GM18861 (cell line): Measurements from ENCODE around the gene KRTAP9-7.
"Not testable (repeated sequence)": the region's sequence is repeated elsewhere in the genome, so short reads cannot be mapped to it uniquely, and the experiment has no call there.

Experiments used
- ATAC-seq: cut with Tn5 transposase; IDR thresholded peaks from one replicate; pipeline ENCODE4 v1.9.1; 2021; ENCODE audit not compliant: unreplicated experiment

The KRTAP9-7 gene, protein sequence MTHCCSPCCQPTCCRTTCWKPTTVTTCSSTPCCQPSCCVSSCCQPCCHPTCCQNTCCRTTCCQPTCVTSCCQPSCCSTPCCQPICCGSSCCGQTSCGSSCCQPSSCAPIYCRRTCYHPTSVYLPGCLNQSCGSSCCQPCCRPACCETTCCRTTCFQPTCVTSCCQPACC

DNA sequence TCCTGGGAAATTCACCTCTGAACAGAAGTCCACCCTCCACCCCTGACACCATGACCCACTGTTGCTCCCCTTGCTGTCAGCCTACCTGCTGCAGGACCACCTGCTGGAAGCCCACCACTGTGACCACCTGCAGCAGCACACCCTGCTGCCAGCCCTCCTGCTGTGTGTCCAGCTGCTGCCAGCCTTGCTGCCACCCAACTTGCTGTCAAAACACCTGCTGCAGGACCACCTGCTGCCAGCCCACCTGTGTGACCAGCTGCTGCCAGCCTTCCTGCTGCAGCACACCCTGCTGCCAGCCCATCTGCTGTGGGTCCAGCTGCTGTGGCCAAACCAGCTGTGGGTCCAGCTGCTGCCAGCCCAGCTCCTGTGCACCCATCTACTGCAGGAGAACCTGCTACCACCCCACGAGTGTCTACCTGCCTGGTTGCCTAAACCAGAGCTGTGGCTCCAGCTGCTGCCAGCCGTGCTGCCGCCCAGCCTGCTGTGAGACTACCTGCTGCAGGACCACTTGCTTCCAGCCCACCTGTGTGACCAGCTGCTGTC lies at the start of gene KRTAP9-7:
TSS of gene KRTAP9-7 (plus strand) at position 51 of the 543 bp plus-strand sequence. CDS start at position 51, 0 bp downstream.
- not testable (repeated sequence) for ATAC-seq

DNA sequence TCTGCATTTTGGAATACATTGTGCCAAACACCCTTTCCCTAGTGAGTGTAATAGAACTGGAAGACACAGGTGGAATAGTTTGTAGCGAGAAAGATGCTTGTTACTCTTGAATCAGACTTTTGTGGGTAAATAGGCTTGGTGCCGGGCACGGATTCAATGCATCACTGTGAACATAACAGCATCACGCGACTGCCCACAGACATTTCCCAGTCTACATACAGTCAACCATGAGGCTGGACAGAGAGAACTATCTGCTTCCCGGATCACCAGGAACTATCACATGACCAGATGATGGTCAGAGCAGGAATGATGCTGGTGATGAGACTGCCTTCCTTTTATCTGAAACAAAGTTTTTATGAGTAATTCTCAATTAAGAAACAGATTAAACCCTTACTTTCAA lies 49.4 kb upstream of the KRTAP9-7 start:
- no peak for ATAC-seq

DNA sequence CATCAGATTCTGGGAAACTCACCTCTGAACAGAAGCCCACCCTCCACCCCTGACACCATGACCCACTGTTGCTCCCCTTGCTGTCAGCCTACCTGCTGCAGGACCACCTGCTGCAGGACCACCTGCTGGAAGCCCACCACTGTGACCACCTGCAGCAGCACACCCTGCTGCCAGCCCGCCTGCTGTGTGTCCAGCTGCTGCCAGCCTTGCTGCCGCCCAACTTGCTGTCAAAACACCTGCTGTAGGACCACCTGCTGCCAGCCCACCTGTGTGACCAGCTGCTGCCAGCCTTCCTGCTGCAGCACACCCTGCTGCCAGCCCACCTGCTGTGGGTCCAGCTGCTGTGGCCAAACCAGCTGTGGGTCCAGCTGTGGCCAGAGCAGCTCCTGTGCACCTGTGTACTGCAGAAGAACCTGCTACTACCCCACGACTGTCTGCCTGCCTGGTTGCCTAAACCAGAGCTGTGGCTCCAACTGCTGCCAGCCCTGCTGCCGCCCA lies 48.9 kb upstream of the KRTAP9-7 start, which contains the start of gene KRTAP9-2:
TSS of gene KRTAP9-2 (plus strand) at position 51 of the 498 bp plus-strand sequence. CDS start at position 58, 7 bp downstream.
- not testable (repeated sequence) for ATAC-seq

DNA sequence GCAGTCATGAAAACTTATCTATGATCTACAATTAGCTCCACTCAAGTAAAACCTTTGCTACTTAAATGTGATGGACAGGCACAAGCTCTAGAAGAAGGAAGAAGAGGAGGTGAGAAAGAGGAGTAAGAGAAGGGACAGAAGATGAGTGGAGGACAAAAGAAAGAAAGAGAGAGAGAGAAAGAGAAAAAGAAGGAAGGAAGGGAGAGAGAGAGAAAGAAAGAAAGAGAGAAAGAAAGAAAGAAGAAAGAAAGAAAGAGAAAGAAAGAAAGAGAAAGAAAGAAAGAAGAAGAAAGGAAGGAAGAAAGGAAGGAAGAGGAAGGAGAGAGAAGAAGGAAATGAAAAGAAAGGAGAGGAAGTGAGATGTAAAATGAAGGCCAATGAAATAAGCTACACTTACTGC lies 45.4 kb upstream of the KRTAP9-7 start:
- no peak for ATAC-seq

DNA sequence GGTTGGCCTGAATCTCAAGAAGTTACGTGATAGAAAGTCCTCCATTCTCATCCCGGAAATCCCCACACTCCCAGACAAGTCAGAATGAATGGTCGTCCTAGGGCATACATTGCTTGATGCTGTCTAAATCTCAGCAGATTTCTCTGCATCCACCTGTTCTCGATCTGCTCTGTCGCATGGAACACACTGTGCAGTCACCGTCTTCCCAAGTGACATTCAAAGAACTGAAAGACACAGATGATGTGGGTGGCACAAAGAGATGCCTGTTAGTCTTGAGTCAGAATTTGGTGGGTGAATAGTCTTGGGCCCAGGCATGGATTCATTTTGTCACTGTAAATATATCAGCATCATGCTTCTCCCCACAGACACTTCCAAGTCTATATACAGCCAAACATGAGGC lies 43.8 kb upstream of the KRTAP9-7 start:
- no peak for ATAC-seq

DNA sequence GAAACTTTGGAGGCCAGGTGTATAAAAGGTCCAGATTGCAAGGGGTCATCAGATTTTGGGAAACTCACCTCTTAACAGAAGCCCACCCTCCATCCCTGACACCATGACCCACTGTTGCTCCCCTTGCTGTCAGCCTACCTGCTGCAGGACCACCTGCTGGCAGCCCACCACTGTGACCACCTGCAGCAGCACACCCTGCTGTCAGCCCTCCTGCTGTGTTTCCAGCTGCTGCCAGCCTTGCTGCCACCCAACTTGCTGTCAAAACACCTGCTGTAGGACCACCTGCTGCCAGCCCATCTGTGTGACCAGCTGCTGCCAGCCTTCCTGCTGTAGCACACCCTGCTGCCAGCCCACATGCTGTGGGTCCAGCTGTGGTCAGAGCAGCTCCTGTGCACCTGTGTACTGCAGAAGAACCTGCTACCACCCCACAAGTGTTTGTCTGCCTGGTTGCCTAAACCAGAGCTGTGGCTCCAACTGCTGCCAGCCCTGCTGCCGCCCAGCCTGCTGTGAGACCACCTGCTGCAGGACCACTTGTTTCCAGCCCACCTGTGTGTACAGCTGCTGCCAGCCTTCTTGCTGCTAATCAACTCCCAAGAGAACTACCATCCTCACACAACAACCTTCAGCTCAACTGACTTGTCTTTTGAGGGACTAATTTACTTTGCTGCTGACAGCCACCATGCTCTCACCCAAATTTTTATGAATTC lies 42.9 kb upstream of the KRTAP9-7 start, which contains the start of gene KRTAP9-3:
TSS of gene KRTAP9-3 (plus strand) at position 51 of the 707 bp plus-strand sequence. CDS start at position 104, 53 bp downstream.
- ATAC-seq: not testable (repeated sequence)

DNA sequence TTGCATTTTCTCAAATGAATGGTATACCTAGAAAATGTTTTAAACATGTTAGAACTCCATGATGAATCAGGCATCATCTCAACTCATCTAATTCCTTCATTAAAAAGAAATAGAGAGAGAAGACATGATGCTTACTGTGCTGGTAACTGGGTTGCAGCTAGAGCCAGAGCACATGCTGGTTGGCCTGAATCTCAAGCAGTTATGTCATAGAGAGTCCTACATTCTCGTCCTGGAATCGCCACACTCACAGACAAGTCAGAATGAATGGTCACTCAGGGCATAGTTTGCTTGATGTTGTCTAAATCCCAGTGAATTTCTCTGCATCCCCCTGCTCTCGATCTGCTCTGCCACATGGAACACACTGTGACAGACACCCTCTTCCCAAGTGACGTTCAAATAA lies 38.4 kb upstream of the KRTAP9-7 start:
- not testable (repeated sequence) for ATAC-seq

DNA sequence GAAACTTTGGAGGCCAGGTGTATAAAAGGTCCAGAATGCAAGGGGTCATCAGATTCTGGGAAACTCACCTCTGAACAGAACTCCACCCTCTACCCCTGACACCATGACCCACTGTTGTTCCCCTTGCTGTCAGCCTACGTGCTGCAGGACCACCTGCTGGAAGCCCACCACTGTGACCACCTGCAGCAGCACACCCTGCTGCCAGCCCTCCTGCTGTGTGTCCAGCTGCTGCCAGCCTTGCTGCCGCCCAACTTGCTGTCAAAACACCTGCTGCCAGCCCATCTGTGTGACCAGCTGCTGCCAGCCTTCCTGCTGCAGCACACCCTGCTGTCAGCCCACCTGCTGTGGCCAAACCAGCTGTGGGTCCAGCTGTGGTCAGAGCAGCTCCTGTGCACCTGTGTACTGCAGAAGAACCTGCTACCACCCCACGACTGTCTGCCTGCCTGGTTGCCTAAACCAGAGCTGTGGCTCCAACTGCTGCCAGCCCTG lies 37.5 kb upstream of the KRTAP9-7 start, which contains the start of gene KRTAP9-8:
TSS of gene KRTAP9-8 (plus strand) at position 51 of the 489 bp plus-strand sequence. CDS start at position 104, 53 bp downstream.
- not testable (repeated sequence) for ATAC-seq

DNA sequence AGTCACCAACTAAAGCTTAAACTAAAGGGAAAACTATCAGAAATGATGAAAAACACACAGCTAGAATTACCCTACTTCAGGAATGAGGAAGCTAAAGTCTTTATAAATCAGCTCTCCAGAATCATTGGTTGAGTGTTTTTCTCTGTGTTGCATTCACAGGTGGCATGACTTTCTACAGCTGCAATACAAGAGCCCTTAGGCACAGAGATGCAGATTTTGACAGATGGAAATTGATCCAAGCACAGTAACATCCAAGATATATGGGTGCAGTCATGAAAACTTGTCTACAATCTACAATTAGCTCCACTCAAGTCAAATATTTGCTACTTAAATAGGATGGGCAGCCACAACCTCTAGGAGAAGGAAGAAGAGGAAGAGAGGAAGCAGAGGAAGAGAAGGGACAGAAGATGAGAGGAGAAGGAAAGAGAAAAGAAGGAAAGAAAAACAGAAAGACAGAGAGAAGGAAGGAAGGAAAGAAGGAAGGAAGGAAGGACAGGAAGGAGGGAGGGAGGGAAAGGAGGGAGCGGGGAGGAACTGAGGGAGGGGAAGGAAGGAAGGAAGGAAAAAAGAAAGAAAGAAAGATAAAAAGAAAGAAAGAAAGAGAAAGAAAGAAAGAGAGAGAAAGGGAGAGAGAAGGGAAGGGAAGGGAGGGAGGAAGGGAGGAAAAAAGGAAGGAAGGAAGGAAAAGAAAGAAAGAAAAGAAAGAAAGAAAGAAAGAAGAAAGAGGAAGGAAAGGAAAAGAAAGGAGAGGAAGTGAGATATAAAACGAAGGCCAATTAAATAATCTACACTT lies 28.3 kb upstream of the KRTAP9-7 start:
- ATAC-seq: not testable (repeated sequence)

DNA sequence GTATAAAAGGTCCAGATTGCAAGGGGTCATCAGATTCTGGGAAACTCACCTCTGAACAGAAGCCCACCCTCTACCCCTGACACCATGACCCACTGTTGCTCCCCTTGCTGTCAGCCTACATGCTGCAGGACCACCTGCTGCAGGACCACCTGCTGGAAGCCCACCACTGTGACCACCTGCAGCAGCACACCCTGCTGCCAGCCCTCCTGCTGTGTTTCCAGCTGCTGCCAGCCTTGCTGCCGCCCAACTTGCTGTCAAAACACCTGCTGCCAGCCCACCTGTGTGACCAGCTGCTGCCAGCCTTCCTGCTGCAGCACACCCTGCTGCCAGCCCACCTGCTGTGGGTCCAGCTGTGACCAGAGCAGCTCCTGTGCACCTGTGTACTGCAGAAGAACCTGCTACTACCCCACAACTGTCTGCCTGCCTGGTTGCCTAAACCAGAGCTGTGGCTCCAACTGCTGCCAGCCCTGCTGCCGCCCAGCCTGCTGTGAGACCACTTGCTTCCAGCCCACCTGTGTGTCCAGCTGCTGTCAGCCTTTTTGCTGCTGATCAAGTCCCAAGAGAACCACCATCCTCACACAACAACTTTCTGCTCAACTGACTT lies 25.8 kb upstream of the KRTAP9-7 start, which contains the start of gene KRTAP9-4:
TSS of gene KRTAP9-4 (plus strand) at position 51 of the 604 bp plus-strand sequence. CDS start at position 85, 34 bp downstream.
- ATAC-seq: not testable (repeated sequence)

DNA sequence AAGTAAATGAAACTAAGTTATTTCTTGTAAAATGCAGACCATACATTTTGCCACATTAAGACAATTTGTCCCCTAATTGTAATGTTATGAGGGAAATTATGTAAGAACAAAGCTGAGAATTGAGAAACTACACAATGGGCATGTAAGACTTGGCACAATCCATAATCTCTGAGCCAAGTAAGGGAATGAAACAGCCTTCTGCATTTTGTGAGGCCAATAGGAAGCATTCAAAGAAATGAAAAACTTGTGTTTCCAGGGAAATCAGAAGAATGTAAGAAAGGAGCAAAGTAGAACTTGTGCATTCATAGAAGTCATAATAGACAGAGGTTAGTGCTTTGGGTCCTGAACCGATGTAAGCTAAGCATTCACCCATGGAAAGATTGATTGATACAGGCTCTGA lies 24.2 kb upstream of the KRTAP9-7 start:
- ATAC-seq: no peak

DNA sequence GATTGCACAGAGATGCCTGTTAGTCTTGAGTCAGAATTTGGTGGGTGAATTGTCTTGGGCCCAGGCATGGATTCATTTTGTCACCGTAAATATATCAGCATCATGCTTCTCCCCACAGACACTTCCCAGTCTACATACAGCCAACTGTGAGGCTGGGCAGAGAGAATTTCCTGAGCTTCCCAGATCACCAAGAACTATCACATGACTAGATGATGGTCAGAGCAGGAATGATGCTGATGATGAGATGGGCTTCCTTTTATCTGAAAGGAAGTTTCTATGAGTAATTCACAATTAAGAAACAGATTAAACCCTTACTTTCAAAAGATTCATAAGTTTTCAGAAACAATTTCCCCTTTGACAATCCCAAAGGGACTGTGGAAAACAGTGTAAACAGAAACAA lies 20.6 kb upstream of the KRTAP9-7 start:
- ATAC-seq: no peak

DNA sequence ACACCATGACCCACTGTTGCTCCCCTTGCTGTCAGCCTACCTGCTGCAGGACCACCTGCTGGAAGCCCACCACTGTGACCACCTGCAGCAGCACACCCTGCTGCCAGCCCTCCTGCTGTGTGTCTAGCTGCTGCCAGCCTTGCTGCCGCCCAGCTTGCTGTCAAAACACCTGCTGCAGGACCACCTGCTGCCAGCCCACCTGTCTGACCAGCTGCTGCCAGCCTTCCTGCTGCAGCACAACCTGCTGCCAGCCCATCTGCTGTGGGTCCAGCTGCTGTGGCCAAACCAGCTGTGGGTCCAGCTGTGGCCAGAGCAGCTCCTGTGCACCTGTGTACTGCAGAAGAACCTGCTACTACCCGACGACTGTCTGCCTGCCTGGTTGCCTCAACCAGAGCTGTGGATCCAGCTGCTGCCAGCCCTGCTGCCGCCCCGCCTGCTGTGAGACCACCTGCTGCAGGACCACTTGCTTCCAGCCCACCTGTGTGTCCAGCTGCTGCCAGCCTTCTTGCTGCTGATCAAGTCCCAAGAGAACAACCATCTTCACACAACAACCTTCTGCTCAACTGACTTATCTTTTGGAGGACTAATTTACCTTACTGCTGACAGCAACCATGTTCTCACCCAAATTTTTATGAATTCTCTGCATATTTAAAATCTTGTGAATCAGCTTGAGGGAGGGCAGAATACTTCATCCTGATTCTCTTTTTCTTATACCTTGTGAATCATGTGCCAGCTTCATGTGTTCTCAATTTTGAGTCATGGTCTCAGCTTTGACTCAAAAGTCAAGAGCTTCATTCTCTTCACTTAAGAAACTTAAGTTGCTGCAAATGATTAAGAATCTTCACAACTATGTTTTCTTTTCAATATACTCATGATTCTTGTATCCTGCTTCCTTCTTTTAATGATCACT lies 19.9 kb upstream of the KRTAP9-7 start, which contains the start of gene KRTAP9-9:
TSS of gene KRTAP9-9 (plus strand) at position 4 of the 910 bp plus-strand sequence.
- not testable (repeated sequence) for ATAC-seq

DNA sequence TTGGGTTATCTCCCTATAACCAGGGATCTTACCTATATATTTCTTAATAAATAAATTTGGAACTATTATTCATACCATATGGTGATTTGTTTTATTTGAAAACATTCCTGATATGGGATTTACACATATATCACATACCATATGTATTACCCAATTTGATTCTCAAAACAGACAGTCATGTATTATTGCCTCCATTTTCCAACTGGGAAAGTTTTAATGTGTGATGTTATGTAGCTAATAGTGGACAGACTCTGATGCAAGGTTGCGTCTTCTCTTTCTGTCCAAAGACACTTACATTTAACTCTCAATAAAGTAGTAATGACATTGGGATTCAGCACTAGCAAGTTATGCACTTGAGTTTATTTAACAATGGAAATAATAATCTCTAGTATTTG lies 19.2 kb upstream of the KRTAP9-7 start:
- ATAC-seq: no peak

DNA sequence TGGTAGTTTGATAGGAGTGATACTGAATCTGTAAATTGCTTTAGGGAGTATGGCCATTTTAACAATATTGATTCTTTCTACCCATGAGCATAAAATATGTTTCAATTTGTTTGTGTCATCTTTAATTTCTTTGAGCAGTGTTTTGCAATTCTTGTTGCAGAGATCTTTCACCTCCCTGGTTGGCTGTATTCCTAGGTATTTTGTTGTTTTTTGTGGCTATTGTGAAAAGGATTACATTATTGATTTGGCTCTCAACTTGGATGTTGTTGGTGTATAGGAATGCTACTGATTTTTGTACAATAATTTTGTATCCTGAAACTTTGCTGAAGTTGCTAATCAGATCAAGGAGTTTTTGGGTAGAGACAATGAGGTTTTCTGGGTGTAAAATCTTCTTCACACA lies 17.1 kb upstream of the KRTAP9-7 start:
- ATAC-seq: no peak

DNA sequence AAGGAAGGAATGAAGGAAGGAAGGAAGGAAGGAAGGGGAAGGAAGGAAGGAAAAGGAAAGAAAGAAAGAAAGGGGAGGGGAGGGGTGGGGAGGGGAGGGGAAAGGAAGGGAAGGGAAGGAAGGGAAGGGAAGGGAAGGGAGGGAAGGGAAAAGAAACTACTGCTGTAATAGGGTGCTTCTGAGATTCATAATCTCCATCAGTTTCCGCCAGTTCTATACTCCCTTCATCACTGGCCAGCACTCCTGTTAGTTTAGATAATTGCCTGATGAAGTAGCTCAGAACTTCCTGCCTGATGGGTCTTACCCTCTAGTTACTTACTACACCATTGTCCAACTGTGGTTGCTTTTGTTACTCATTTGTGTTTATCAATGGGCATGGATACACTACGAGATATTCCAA lies 12.3 kb upstream of the KRTAP9-7 start:
- no peak for ATAC-seq

DNA sequence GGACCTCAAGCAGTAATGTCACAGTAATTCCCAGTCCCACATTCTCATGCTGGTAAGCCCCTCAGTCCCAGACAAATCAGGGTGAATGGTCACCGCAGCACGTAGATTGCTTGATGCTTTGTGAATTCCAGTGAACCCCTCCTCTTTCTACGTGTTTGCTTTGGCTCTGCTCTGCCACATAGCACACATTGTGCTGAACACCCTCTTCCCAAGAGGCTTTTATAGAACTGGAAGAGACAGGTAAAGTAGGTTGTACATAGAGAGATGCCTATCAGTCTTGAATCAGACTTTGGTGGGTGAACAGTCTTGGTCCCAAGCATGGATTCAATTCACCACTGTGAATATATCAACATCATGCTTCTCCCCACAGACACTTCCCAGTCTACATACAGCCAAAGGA lies 10.9 kb upstream of the KRTAP9-7 start:
- ATAC-seq: no peak

DNA sequence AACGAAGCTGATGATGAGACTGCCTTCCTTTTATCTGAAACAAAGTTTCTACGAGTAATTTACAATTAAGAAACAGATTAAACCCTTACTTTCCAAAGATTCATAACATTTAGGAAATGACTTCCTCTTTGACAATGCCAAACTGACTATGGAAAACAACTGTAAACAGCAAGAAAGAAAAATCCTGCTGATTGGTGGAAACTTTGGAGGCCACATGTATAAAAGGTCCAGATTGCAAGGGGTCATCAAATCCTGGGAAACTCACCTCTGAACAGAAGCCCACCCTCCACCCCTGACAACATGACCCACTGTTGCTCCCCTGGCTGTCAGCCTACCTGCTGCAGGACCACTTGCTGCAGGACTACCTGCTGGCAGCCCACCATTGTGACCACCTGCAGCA lies 10.4 kb upstream of the KRTAP9-7 start, which contains the start of gene KRTAP9-6:
TSS of gene KRTAP9-6 (plus strand) at position 301 of the 400 bp plus-strand sequence. CDS start at position 301, 0 bp downstream.
- no peak for ATAC-seq

DNA sequence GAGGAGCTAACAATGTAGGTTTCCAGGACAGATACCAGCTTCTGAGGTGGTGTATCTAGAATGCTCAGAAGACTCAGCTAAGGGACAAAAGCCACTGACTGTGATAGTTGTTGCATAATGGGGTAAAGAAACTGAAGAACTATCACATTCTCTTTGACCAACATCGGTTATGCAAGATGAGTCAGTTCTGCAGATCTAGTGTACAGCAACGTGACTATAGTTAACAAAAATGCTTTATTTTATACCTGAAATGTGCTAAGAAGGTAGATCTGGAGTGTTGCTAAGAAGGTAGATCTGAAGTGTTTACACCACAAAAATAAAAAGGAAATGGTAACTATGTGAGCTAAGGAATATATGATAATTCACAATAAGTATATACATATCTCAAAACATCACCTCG lies 7.8 kb upstream of the KRTAP9-7 start:
- ATAC-seq: no peak
